A673 (cell line): ENCODE data around the gene STYK1. TPM values are rescaled to one million over a fixed set of nuclear protein-coding genes. Genes with fewer than 3 reads are reported as not detected.

Experiments
- BruUV-seq: library from RNA; stranded (reverse); fragments of 400-500 nt; replicated peaks from 2 replicates; lab custom pipeline; 2021; lab: Mats Ljungman, UMichigan
- CTCF ChIA-PET: fragments of 300-600 bp; sonication (Branson Sonifier 250); formaldehyde crosslinking; loops from one replicate; lab custom pipeline; 2022; ENCODE audit warnings: antibody characterized with exemption; lab: Charles Lee
- POLR2A ChIA-PET: fragments of 300-600 bp; sonication (Branson Sonifier 250); formaldehyde crosslinking; loops from one replicate; lab custom pipeline; 2022; ENCODE audit warnings: antibody characterized with exemption; ENCODE audit not compliant: low non-redundant PET; lab: Charles Lee
- DNase-seq: peaks from one replicate; pipeline ENCODE4 v3.0.0-alpha.2; 2015; ENCODE audit warnings: low spot score
- H3K27ac ChIP-seq: fragments of 200-600 bp; sonication (generic); 2 replicates; pipeline ENCODE4 v1.5.1; 2016; ENCODE audit warnings: mixed run types, low read depth, mild to moderate bottlenecking, mixed read lengths, antibody characterized with exemption, low read length; ENCODE audit not compliant: poor library complexity, severe bottlenecking
- H3K27me3 ChIP-seq: fragments of 200-600 bp; sonication (generic); replicated peaks from 2 replicates; pipeline ENCODE4 v1.6.1; 2017; ENCODE audit warnings: mixed run types, low read depth, mild to moderate bottlenecking, mixed read lengths, antibody characterized with exemption, low read length; ENCODE audit not compliant: insufficient read depth, poor library complexity
- H3K36me3 ChIP-seq: fragments of 200-600 bp; sonication (generic); 2 replicates; pipeline ENCODE4 v1.6.1; 2016; ENCODE audit warnings: mixed run types, mild to moderate bottlenecking, mixed read lengths, antibody characterized with exemption, low read length; ENCODE audit not compliant: insufficient read depth, poor library complexity, severe bottlenecking
- H3K4me1 ChIP-seq: fragments of 200-600 bp; sonication (generic); 2 replicates; pipeline ENCODE4 v1.6.1; 2017; ENCODE audit warnings: mixed run types, mild to moderate bottlenecking, mixed read lengths, antibody characterized with exemption, low read length; ENCODE audit not compliant: insufficient read depth, poor library complexity, severe bottlenecking
- H3K4me3 ChIP-seq: fragments of 200-600 bp; sonication (generic); 2 replicates; pipeline ENCODE4 v1.5.1; 2016; ENCODE audit warnings: low read depth, mixed run types, mild to moderate bottlenecking, mixed read lengths, low read length; ENCODE audit not compliant: poor library complexity, severe bottlenecking
- H3K9me3 ChIP-seq: fragments of 200-600 bp; sonication (generic); 2 replicates; pipeline ENCODE4 v1.6.1; 2016; ENCODE audit warnings: mixed run types, low read depth, mild to moderate bottlenecking, mixed read lengths, antibody characterized with exemption, low read length; ENCODE audit not compliant: poor library complexity, severe bottlenecking
- EZH2 ChIP-seq: fragments of 200-600 bp; sonication (generic); IDR thresholded peaks from 2 replicates; pipeline ENCODE4 v1.6.1; 2017; ENCODE audit warnings: borderline replicate concordance, low read depth, mild to moderate bottlenecking, mixed read lengths, antibody characterized with exemption, low read length; ENCODE audit not compliant: poor library complexity, severe bottlenecking
- intact Hi-C: fragments of 100-400 bp; cut with micrococcal nuclease; formaldehyde crosslinking; loops from one replicate; pipeline ENCODE4 v1.10.0; 2022; ENCODE audit not compliant: unreplicated experiment
- total RNA-seq: library from RNA; stranded (reverse); gene quantifications from 2 replicates; pipeline ENCODE4 v1.2.3, GENCODE V29; 2021
- TF ChIP-seq, protein P1 (sequence below): fragments of 300-800, 200-600 bp; sonication (generic); conservative IDR thresholded peaks from 2 replicates; pipeline ENCODE4 v1.5.1; 2017; ENCODE audit warnings: low read depth, mild to moderate bottlenecking, antibody characterized with exemption, low read length, moderate library complexity, mixed read lengths

The STYK1 gene
- total RNA-seq, 1 experiment from 2014 or later: 0.77 TPM

DNA sequence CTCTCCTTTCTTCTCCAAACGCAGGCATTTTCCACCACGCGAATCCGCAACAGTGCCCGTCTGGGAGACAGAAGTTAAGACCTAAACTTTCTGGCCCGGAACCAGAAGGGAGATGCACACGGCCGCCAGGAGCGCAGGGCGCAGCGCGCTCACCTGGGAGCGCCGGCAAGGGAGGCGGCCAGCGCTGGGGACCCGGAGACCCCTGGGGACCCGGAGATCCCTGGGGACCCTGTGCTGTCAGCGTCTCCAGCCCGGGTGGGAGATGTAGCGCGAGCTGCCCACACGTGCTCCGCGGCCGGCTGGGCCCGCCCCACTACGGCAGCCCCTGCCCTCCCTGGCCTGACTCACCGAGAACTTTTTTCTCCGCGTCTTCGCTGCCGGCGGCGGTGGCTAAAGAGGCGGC lies 48.7 kb upstream of the STYK1 start:
- Histone ChIP-seq H3K36me3 (no peaks in the 10 kb centered on the region), H3K27me3 (no peaks in the 10 kb centered on the region), H3K27ac (peak overlapping the region; percentile 88), H3K9me3 (no peaks in the 10 kb centered on the region), H3K4me1 (peaks cover 50% of the 10 kb centered on the region), H3K4me3 (peak overlapping the region; percentile 93)
- ChIA-PET POLR2A (no interaction called here), CTCF (no interaction called here)
- no peak for DNase-seq
- intact Hi-C loops: no loop called here
- BruUV-seq: no TSS peak
- TF ChIP-seq, protein P1, sequence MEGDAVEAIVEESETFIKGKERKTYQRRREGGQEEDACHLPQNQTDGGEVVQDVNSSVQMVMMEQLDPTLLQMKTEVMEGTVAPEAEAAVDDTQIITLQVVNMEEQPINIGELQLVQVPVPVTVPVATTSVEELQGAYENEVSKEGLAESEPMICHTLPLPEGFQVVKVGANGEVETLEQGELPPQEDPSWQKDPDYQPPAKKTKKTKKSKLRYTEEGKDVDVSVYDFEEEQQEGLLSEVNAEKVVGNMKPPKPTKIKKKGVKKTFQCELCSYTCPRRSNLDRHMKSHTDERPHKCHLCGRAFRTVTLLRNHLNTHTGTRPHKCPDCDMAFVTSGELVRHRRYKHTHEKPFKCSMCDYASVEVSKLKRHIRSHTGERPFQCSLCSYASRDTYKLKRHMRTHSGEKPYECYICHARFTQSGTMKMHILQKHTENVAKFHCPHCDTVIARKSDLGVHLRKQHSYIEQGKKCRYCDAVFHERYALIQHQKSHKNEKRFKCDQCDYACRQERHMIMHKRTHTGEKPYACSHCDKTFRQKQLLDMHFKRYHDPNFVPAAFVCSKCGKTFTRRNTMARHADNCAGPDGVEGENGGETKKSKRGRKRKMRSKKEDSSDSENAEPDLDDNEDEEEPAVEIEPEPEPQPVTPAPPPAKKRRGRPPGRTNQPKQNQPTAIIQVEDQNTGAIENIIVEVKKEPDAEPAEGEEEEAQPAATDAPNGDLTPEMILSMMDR: peak; percentile 25; the same call in 1 of the 2 replicates
- TF ChIP-seq EZH2: no peak

DNA sequence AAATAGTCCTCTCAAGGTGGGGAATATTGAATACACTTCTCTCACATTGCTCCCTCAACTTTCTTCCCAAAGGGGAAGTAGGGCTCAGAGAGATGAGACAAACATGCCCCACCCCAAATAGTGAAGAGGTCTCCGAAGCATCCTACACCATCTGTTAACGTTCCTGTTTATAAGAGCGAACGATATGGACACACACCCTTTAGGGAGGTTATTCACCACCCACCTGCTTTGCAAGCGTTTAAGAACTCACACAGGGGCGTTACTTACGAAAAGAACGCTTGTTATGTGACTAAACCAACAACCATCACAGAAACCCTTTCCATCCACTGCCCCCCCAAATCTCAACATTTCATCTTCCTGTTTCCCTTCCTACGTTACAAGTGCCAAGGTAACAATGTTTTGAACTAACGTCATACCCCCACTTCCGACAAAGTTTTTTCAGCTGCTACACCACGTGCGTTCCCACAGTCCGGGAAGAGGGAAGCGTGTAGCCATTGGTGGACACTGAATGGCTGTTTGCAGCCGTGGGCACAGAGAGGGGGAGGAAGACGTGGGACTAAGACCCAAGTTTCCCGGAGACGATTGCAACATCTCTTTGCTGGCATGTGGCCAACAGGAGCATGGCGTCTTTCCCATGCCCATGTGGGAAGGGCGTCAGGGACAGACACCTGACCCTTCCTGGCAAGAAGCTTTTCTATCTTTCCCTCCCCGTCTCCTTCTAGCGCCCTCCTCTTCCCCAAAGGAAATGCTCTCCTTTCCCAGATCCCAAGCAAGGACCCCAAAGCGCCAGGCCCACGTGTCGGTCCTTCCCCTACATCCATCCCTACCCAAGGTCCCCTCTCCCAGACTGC lies 48.0 kb upstream of the STYK1 start:
- POLR2A ChIA-PET: interaction anchor here (0.7 kb wide), 1 partner anchor 752 kb away, joined by 3 read pairs; no protein-coding TSS in a partner anchor
- intact Hi-C loops: no loop called here
- Histone ChIP-seq H3K27me3 (no peaks in the 10 kb centered on the region), H3K9me3 (no peaks in the 10 kb centered on the region), H3K36me3 (no peaks in the 10 kb centered on the region), H3K4me3 (peak overlapping the region; percentile 93), H3K4me1 (peaks cover 57% of the 10 kb centered on the region), H3K27ac (peak overlapping the region; percentile 88)
- CTCF ChIA-PET: no interaction called here
- BruUV-seq: no TSS peak
- peak; percentile 91 for DNase-seq
- TF ChIP-seq, protein P1: no peak
- no peak for TF ChIP-seq EZH2

DNA sequence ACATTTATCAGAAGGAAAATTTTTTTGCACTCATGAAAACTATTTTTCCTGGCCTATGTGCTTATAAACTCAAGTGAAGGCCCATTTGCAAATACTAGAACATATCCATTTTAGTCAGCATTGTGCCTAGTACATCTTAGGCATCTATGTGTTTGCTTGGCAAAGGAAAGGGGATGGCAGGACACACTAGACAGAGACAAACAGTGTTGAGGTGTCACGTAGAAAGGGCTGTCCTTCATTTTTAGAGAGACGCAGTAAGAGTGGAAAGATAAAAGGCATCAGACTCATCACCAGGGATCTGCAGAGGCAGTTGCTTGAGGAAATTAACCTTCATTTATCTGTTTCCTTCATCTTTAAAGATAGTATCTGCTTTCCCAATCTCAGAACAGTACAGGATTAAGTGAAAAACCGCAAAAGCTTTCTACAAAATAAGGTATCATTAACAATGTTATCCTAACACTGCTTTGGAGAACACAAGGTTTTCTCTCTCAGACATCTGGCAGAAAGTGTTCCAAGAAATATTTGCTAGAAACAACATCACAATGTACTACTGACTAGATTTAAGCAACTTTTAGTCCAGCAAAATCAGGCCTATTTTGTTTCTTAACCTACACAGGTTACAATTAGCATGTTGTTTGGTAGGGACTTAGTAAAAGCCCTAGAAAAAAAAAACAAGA lies 47.3 kb upstream of the STYK1 start:
- no peaks in the 10 kb centered on the region for H3K9me3 ChIP-seq
- CTCF ChIA-PET: no interaction called here
- peak; percentile 13 for DNase-seq
- TSS peak; percentile 30 for BruUV-seq
- H3K4me3 ChIP-seq: peak overlapping the region; percentile 93
- POLR2A ChIA-PET: no interaction called here
- no peaks in the 10 kb centered on the region for H3K27me3 ChIP-seq
- TF ChIP-seq, protein P1: no peak
- no peak for TF ChIP-seq EZH2
- peaks cover 64% of the 10 kb centered on the region for H3K4me1 ChIP-seq
- intact Hi-C loops: no loop called here
- no peaks in the 10 kb centered on the region for H3K36me3 ChIP-seq
- peak overlapping the region; percentile 88 for H3K27ac ChIP-seq
